RWPE2 (cell line): ENCODE results near the gene PARP14.

ENCODE experiments used
- ATAC-seq: fragments of 200-7000 bp; cut with Tn5 transposase; 3 replicates; pipeline ENCODE4 v1.9.1; 2021; ENCODE audit warnings: low read depth
- DNase-seq: peaks from one replicate; pipeline ENCODE4 v3.0.0-alpha.2; 2020; ENCODE audit warnings: low spot score
- H3K27ac ChIP-seq: fragments of 450-650 bp; 2 replicates; pipeline ENCODE4 v1.5.1; 2017; ENCODE audit warnings: mild to moderate bottlenecking; ENCODE audit not compliant: poor library complexity, severe bottlenecking
- H3K27me3 ChIP-seq: fragments of 250-450 bp; sonication (Bioruptor Pico); 2 replicates; pipeline ENCODE4 v1.5.1; 2021; ENCODE audit warnings: mild to moderate bottlenecking, moderate library complexity; ENCODE audit not compliant: insufficient read depth, poor library complexity, severe bottlenecking
- H3K36me3 ChIP-seq: fragments of 250-450 bp; sonication (Bioruptor Pico); 2 replicates; pipeline ENCODE4 v1.5.1; 2020; ENCODE audit warnings: low read depth, mild to moderate bottlenecking, moderate library complexity
- H3K4me1 ChIP-seq: fragments of 250-450 bp; sonication (Bioruptor Pico); 2 replicates; pipeline ENCODE4 v1.5.1; 2021; ENCODE audit warnings: mild to moderate bottlenecking, moderate library complexity; ENCODE audit not compliant: insufficient read depth, poor library complexity, severe bottlenecking
- H3K4me3 ChIP-seq: fragments of 250-450 bp; sonication (Bioruptor Pico); 2 replicates; pipeline ENCODE4 v1.5.1; 2021; ENCODE audit warnings: mild to moderate bottlenecking, moderate library complexity; ENCODE audit not compliant: severe bottlenecking
- H3K9me3 ChIP-seq: fragments of 250-450 bp; sonication (Bioruptor Pico); 2 replicates; pipeline ENCODE4 v1.5.1; 2021; ENCODE audit warnings: mild to moderate bottlenecking, moderate library complexity; ENCODE audit not compliant: severe bottlenecking
- CTCF ChIP-seq: fragments of 450-650 bp; IDR thresholded peaks from one replicate; pipeline ENCODE4 v1.5.1; 2017; ENCODE audit warnings: mild to moderate bottlenecking, moderate library complexity; ENCODE audit not compliant: poor library complexity, severe bottlenecking

PARP14 gene

GRCh38 chr3:122725106-122725505 lies 44.5 kb downstream of the PARP14 start:
- no peaks in the 10 kb centered on the region for H3K4me1 ChIP-seq
- no peak for TF ChIP-seq CTCF
- no peak for ATAC-seq
- peaks cover 8% of the 10 kb centered on the region for H3K36me3 ChIP-seq
- H3K27me3 ChIP-seq: no peaks in the 10 kb centered on the region
- no peaks in the 10 kb centered on the region for H3K9me3 ChIP-seq
- no peak overlapping the region for H3K4me3 ChIP-seq
- DNase-seq: no peak
- H3K27ac ChIP-seq: no peak overlapping the region

- no peaks in the 10 kb centered on the region for H3K9me3 ChIP-seq
- peaks cover 5% of the 10 kb centered on the region; the same call in 1 of the 2 replicates for H3K36me3 ChIP-seq
- no peaks in the 10 kb centered on the region for H3K4me1 ChIP-seq
- no peak overlapping the region for H3K4me3 ChIP-seq
- ATAC-seq (no peak), DNase-seq (no peak)
- H3K27ac ChIP-seq: no peak overlapping the region
- no peaks in the 10 kb centered on the region for H3K27me3 ChIP-seq
- no peak for TF ChIP-seq CTCF
Measured at GRCh38 chr3:122727294-122727693, 46.7 kb downstream of the PARP14 start.

- no peak for ATAC-seq
- no peaks in the 10 kb centered on the region for H3K27me3 ChIP-seq
- peaks cover 5% of the 10 kb centered on the region; the same call in 1 of the 2 replicates for H3K36me3 ChIP-seq
- no peak overlapping the region for H3K27ac ChIP-seq
- no peaks in the 10 kb centered on the region for H3K9me3 ChIP-seq
- no peak for DNase-seq
- H3K4me1 ChIP-seq: no peaks in the 10 kb centered on the region
- TF ChIP-seq CTCF: no peak
- H3K4me3 ChIP-seq: no peak overlapping the region
Measured at GRCh38 chr3:122727766-122728165, 47.1 kb downstream of the PARP14 start.

GRCh38 chr3:122728186-122728585 lies 47.5 kb downstream of the PARP14 start:
- no peak overlapping the region for H3K27ac ChIP-seq
- no peaks in the 10 kb centered on the region for H3K9me3 ChIP-seq

More at GRCh38 chr3:122728186-122728585, 47.5 kb downstream of the PARP14 start:
- H3K27me3 ChIP-seq: no peaks in the 10 kb centered on the region
- ATAC-seq: no peak
- H3K36me3 ChIP-seq: peaks cover 5% of the 10 kb centered on the region; the same call in 1 of the 2 replicates
- H3K4me3 ChIP-seq: no peak overlapping the region
- no peak for DNase-seq
- TF ChIP-seq CTCF: no peak
- no peaks in the 10 kb centered on the region for H3K4me1 ChIP-seq
